CD14-positive monocyte (primary cell): ENCODE data around the gene INPP5E. TPM values are rescaled to one million over a fixed set of nuclear protein-coding genes. Genes with fewer than 3 reads are reported as not detected.
A peak's percentile ranks its signal among the peaks of the same experiment; 100 is the strongest.

Experiments
- DNase-seq, 3 donors: peaks; one replicate each; pipeline ENCODE4 v3.0.0-alpha.2; 2011 to 2022
- H2AFZ ChIP-seq: 2 replicates; pipeline ENCODE4 v1.6.0; 2012; ENCODE audit warnings: mild to moderate bottlenecking, low read depth, low read length, inconsistent platforms; ENCODE audit not compliant: insufficient read depth, poor library complexity, severe bottlenecking
- H3K27ac ChIP-seq, 2 donors: 1 replicate in 1 of 2; 2 replicates in 1 of 2; pipeline ENCODE4 v1.5.1; 2012 to 2013; ENCODE audit warnings: low read length in 2 of 2, control low read depth in 1 of 2, inconsistent platforms in 1 of 2, low read depth in 1 of 2, mild to moderate bottlenecking in 1 of 2
- H3K27me3 ChIP-seq, 2 donors: one replicate each; pipeline versions ENCODE4 v1.6.0 to v1.6.1; 2011 to 2013; ENCODE audit warnings: low read length in 2 of 2; ENCODE audit not compliant: control insufficient read depth in 2 of 2, insufficient read depth in 2 of 2
- H3K36me3 ChIP-seq, 2 donors: replicated peaks in 1 of 2; 1 replicate in 1 of 2; 2 replicates in 1 of 2; pipeline versions ENCODE4 v1.5.1 to v1.6.1; 2012 to 2013; ENCODE audit warnings: low read length in 2 of 2, control low read depth in 1 of 2, inconsistent platforms in 1 of 2, mild to moderate bottlenecking in 1 of 2; ENCODE audit not compliant: insufficient read depth in 2 of 2, control insufficient read depth in 1 of 2
- H3K4me1 ChIP-seq, 2 donors: 1 replicate in 1 of 2; 2 replicates in 1 of 2; pipeline versions ENCODE4 v1.5.1 to v1.6.1; 2012 to 2013; ENCODE audit warnings: low read length in 2 of 2, control low read depth in 1 of 2, inconsistent platforms in 1 of 2, mild to moderate bottlenecking in 1 of 2, moderate library complexity in 1 of 2; ENCODE audit not compliant: insufficient read depth in 2 of 2, control insufficient read depth in 1 of 2
- H3K4me2 ChIP-seq: replicated peaks from 2 replicates; pipeline ENCODE3; 2012; ENCODE audit warnings: low read length, moderate library complexity, mild to moderate bottlenecking; ENCODE audit not compliant: poor library complexity, severe bottlenecking; ENCODE audit errors: extremely low read depth
- H3K4me3 ChIP-seq, 3 experiments: fragments of 200-600 bp in 1 of 3; sonication (generic) in 1 of 3; replicated peaks in 1 of 3; 1 replicate in 2 of 3; 2 replicates in 1 of 3; pipeline ENCODE4 v1.5.1; 2011 to 2013; ENCODE audit warnings: low read length in 3 of 3, mild to moderate bottlenecking in 3 of 3, control low read depth in 2 of 3, low read depth in 2 of 3, inconsistent platforms in 1 of 3, moderate library complexity in 1 of 3
- H3K79me2 ChIP-seq: 2 replicates; pipeline ENCODE4 v1.6.0; 2012; ENCODE audit warnings: mild to moderate bottlenecking, control low read depth, inconsistent platforms, low read length, moderate library complexity; ENCODE audit not compliant: insufficient read depth
- H3K9ac ChIP-seq: 2 replicates; pipeline ENCODE4 v1.6.0; 2017; ENCODE audit warnings: low read length, mild to moderate bottlenecking; ENCODE audit not compliant: insufficient read depth, poor library complexity, severe bottlenecking
- H3K9me3 ChIP-seq, 2 donors: replicated peaks in 1 of 2; 1 replicate in 1 of 2; 2 replicates in 1 of 2; pipeline versions ENCODE4 v1.5.1 to v1.6.1; 2012 to 2013; ENCODE audit warnings: low read length in 2 of 2, control low read depth in 1 of 2; ENCODE audit not compliant: control insufficient read depth in 1 of 2, insufficient read depth in 1 of 2
- H4K20me1 ChIP-seq: 2 replicates; pipeline ENCODE4 v1.6.0; 2012; ENCODE audit warnings: mild to moderate bottlenecking, low read length, control low read depth, moderate library complexity; ENCODE audit not compliant: insufficient read depth
- H3K27ac Mint-ChIP-seq, 7 donors: one replicate each; pipeline ENCODE4 v1.8.0; 2020; ENCODE audit warnings: mild to moderate bottlenecking in 7 of 7, mixed read lengths in 7 of 7, moderate library complexity in 6 of 7, inconsistent platforms in 2 of 7
- H3K27me3 Mint-ChIP-seq, 3 donors: one replicate each; pipeline ENCODE4 v1.8.0; 2021 to 2022; ENCODE audit warnings: low read depth in 3 of 3, mild to moderate bottlenecking in 3 of 3, mixed read lengths in 3 of 3, moderate library complexity in 3 of 3, inconsistent platforms in 1 of 3
- H3K36me3 Mint-ChIP-seq, 2 donors: one replicate each; pipeline ENCODE4 v1.8.0; 2020; ENCODE audit warnings: mixed read lengths in 2 of 2, inconsistent platforms in 1 of 2, mild to moderate bottlenecking in 1 of 2
- H3K4me1 Mint-ChIP-seq: one replicate; pipeline ENCODE4 v1.8.0; 2020; ENCODE audit warnings: mild to moderate bottlenecking, mixed read lengths
- H3K4me3 Mint-ChIP-seq, 2 donors: one replicate each; pipeline ENCODE4 v1.8.0; 2020; ENCODE audit warnings: mild to moderate bottlenecking in 2 of 2, mixed read lengths in 2 of 2, moderate library complexity in 1 of 2
- H3K9me3 Mint-ChIP-seq, 7 donors: one replicate each; pipeline ENCODE4 v1.8.0; 2020 to 2022; ENCODE audit warnings: mixed read lengths in 7 of 7, mild to moderate bottlenecking in 6 of 7, moderate library complexity in 6 of 7, inconsistent platforms in 2 of 7
- WGBS: methylation state at CpG from one replicate; pipeline ENCODE4 v1.1.5; 2013; ENCODE audit warnings: missing lambda C conversion rate; ENCODE audit not compliant: insufficient coverage; 5-methylcytosine and 5-hydroxymethylcytosine counted together
- intact Hi-C, 2 donors: fragments of 100-400 bp; cut with micrococcal nuclease; formaldehyde crosslinking; loops; one replicate each; pipeline versions ENCODE4 v1.15.0 to v1.15.1; 2023
- polyA plus RNA-seq, 3 donors: library from polyadenylated mRNA; depleted of rRNA in 1 of 3; unstranded in 2 of 3; stranded (reverse) in 1 of 3; fragments of 300-500 nt in 2 of 3; fragments of >200 nt in 1 of 3; fragmentation: Illumina TruSeq in 2 of 3; gene quantifications; 1 replicate in 2 of 3; 2 replicates in 1 of 3; pipeline ENCODE4 v1.2.3, GENCODE V29; 2012 to 2021
- TF ChIP-seq, protein P1 (sequence below): fragments of 200-600 bp; IDR thresholded peaks from one replicate; pipeline ENCODE4 v1.8.0; 2022; ENCODE audit warnings: antibody characterized with exemption, mild to moderate bottlenecking

The INPP5E gene
- polyA plus RNA-seq, 3 donors: 1.0 to 8.0 (median 1.0) TPM

DNA sequence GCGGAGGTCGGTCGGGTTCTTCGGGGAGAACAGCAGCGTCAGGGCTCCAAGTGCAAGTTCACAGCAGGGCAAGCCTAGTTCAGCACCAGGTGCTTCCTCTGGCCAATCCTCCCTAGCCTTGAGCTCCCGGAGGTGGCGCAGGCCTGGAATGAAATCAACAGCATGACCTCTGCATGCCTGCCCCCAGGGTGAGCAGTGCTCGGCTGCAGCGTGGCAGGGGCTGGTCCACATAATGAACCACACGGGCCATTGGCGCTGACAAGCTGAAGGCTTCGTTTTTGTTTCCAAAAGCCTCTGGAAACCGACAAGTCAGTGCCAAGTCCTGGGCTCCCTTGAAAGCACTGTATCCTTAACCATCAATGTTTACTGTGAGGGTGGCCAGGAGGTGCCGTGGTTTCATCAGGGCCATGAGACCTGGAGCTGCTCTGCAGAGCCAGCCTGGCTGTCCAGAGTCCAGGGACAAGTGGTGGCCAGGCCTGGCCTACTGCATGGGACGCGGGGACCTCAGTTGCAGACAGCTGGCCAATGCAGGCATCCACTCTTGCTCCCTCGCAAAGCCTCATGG, 2.1 kb upstream of the INPP5E start:
- peaks cover 5 to 11% (median 6%) of the 10 kb centered on the region in 3 donors for H3K27me3 Mint-ChIP-seq
- H3K27ac Mint-ChIP-seq: no peak overlapping the region

GRCh38 chr9:136441191-136441680, 1.6 kb upstream of the INPP5E start:
- Mint-ChIP-seq H3K9me3 (no peaks in the 10 kb centered on the region), H3K27ac (peak overlapping the region in 1 of 7 donors; percentile 50)
- intact Hi-C loops: no loop called here

More for the DNA sequence above, 2.1 kb upstream of the INPP5E start:
- intact Hi-C loops: no loop called here
- Histone ChIP-seq H4K20me1 (peaks cover 41% of the 10 kb centered on the region), H3K4me2 (no peak overlapping the region), H3K27me3 (peaks cover 0 to 4% of the 10 kb centered on the region in 2 donors), H3K4me3 (no peak overlapping the region), H2AFZ (no peak overlapping the region), H3K36me3 (peaks cover 56 to 63% of the 10 kb centered on the region in 2 donors), H3K9me3 (no peaks in the 10 kb centered on the region), H3K79me2 (peaks cover 18% of the 10 kb centered on the region), H3K4me1 (peaks cover 23 to 27% of the 10 kb centered on the region in 2 donors), H3K27ac (no peak overlapping the region), H3K9ac (no peak overlapping the region)
- WGBS: 95% methylated on average over 16 of the region's 17 CpGs
- DNase-seq: no peak
- Mint-ChIP-seq H3K9me3 (no peaks in the 10 kb centered on the region), H3K4me1 (peaks cover 20% of the 10 kb centered on the region), H3K4me3 (no peak overlapping the region), H3K36me3 (peaks cover 49 to 64% of the 10 kb centered on the region in 2 donors)
- TF ChIP-seq, protein P1, sequence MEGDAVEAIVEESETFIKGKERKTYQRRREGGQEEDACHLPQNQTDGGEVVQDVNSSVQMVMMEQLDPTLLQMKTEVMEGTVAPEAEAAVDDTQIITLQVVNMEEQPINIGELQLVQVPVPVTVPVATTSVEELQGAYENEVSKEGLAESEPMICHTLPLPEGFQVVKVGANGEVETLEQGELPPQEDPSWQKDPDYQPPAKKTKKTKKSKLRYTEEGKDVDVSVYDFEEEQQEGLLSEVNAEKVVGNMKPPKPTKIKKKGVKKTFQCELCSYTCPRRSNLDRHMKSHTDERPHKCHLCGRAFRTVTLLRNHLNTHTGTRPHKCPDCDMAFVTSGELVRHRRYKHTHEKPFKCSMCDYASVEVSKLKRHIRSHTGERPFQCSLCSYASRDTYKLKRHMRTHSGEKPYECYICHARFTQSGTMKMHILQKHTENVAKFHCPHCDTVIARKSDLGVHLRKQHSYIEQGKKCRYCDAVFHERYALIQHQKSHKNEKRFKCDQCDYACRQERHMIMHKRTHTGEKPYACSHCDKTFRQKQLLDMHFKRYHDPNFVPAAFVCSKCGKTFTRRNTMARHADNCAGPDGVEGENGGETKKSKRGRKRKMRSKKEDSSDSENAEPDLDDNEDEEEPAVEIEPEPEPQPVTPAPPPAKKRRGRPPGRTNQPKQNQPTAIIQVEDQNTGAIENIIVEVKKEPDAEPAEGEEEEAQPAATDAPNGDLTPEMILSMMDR: no peak

More at GRCh38 chr9:136441191-136441680, 1.6 kb upstream of the INPP5E start:
- TF ChIP-seq, protein P1: no peak
- Histone ChIP-seq H3K4me1 (peaks cover 23 to 27% of the 10 kb centered on the region in 2 donors), H3K27ac (no peak overlapping the region), H4K20me1 (peaks cover 39% of the 10 kb centered on the region), H3K4me3 (no peak overlapping the region), H3K4me2 (no peak overlapping the region), H3K9ac (no peak overlapping the region), H3K9me3 (no peaks in the 10 kb centered on the region), H3K79me2 (peaks cover 18% of the 10 kb centered on the region), H3K27me3 (peaks cover 0 to 4% of the 10 kb centered on the region in 2 donors), H2AFZ (no peak overlapping the region), H3K36me3 (peaks cover 51 to 58% of the 10 kb centered on the region in 2 donors)
- peaks cover 47 to 63% of the 10 kb centered on the region in 2 donors for H3K36me3 Mint-ChIP-seq
- H3K27me3 Mint-ChIP-seq: peaks cover 5 to 11% (median 6%) of the 10 kb centered on the region in 3 donors
- peaks cover 25% of the 10 kb centered on the region for H3K4me1 Mint-ChIP-seq
- H3K4me3 Mint-ChIP-seq: no peak overlapping the region
- DNase-seq: no peak
- 93% methylated on average over 12 of the region's 15 CpGs for WGBS
